Mucosa of stomach (tissue), 1 donor: ENCODE data around the gene ZNF467.

Source experiments
- H3K27me3 ChIP-seq: one replicate; pipeline ENCODE4 v1.7.0; 2013; ENCODE audit warnings: mild to moderate bottlenecking, low read length; ENCODE audit not compliant: control insufficient read depth, insufficient read depth
- H3K36me3 ChIP-seq: one replicate; pipeline ENCODE4 v1.7.0; 2013; ENCODE audit warnings: low read length; ENCODE audit not compliant: control insufficient read depth, insufficient read depth
- H3K4me1 ChIP-seq: one replicate; pipeline ENCODE4 v1.7.0; 2013; ENCODE audit warnings: mild to moderate bottlenecking, low read length; ENCODE audit not compliant: control insufficient read depth, insufficient read depth
- H3K4me3 ChIP-seq: one replicate; pipeline ENCODE4 v1.7.0; 2013; ENCODE audit warnings: low read length
- H3K9ac ChIP-seq: one replicate; pipeline ENCODE4 v1.7.0; 2013; ENCODE audit warnings: mild to moderate bottlenecking, low read length, moderate library complexity
- H3K9me3 ChIP-seq: one replicate; pipeline ENCODE4 v1.7.0; 2013; ENCODE audit warnings: mild to moderate bottlenecking, low read length, moderate library complexity; ENCODE audit not compliant: control insufficient read depth
- donor health status: Pancreatic carcinoma.

ZNF467 gene, protein sequence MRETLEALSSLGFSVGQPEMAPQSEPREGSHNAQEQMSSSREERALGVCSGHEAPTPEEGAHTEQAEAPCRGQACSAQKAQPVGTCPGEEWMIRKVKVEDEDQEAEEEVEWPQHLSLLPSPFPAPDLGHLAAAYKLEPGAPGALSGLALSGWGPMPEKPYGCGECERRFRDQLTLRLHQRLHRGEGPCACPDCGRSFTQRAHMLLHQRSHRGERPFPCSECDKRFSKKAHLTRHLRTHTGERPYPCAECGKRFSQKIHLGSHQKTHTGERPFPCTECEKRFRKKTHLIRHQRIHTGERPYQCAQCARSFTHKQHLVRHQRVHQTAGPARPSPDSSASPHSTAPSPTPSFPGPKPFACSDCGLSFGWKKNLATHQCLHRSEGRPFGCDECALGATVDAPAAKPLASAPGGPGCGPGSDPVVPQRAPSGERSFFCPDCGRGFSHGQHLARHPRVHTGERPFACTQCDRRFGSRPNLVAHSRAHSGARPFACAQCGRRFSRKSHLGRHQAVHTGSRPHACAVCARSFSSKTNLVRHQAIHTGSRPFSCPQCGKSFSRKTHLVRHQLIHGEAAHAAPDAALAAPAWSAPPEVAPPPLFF

DNA sequence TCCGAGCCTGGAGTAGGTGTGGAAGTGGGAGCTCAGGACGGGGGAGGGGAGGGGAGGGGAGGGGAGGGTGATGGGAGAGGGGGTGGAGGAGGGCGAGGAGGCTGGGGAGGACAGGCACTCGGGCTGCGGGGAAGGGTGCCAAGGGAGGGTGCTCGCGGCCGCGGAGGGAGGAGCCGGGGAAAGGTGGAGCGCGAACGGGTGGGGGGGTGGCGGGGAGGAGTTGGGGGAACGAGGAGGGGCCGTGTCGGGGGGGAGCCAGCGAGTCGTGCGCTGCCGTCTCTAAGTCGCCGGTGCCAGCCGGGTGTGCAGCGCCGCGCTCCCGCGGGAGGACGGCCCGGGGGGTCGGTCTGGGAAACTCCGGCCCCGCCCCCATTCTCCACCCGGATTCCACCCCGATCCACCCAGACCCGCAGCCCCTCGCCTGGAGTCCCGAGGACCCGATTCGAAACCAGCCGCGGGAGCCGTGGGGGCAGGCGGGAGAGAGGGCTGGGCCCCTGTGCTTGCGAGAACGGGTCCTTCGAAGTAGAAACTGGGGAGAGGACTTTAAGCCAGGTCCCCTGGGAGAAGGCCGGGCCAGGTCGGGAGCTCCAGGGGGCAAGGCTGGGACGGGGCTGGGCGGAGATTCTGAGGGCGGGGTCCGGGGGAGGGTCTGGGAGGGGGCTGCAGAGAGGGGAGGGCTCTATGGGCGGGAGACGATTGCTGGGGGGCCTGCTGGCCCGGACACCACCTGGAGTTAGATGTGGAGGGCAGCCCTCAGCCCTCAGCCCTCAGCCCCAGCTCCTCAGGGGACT is at the start of gene ZNF467:
Gene ZNF467 (minus strand): TSS at position 143 of the 791 bp plus-strand sequence. CDS start 2,556 bp downstream, outside the sequence.
- H3K4me1 ChIP-seq: peaks cover 18% of the 10 kb centered on the region

DNA sequence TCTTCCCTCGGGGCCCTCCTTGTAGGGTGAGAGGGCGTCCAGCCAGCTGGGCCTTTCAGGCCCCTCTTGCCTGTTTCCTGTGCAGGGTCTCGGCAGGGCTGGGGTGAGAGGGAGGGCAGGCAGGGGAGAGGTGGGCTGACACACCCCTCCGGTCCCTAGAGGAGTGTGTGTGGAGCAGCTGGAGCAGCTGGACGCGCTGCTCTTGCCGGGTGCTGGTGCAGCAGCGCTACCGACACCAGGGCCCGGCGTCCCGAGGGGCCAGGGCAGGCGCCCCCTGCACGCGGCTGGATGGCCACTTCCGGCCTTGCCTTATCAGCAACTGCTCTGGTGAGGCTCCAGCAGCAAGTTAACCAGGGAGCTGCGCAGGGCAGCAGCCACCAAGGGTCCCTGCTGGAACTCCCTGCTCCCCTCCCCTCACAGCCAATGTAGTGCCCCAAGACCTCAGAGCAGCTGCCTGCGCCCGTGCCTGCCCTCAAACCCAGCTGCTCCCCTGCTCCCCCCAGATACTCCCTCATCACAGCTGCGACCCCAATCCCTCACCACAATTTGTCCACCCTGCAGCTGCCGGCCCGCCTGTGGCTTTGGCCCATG is 49.1 kb upstream of the ZNF467 start:
- no peak overlapping the region for H3K9ac ChIP-seq
- no peaks in the 10 kb centered on the region for H3K9me3 ChIP-seq
- no peak overlapping the region for H3K4me3 ChIP-seq
- no peaks in the 10 kb centered on the region for H3K27me3 ChIP-seq
- no peaks in the 10 kb centered on the region for H3K36me3 ChIP-seq
- H3K4me1 ChIP-seq: peaks cover 11% of the 10 kb centered on the region

More for the DNA sequence above, at the start of gene ZNF467:
- H3K4me3 ChIP-seq: no peak within 1 kb of the TSS
- peaks cover 18% of the 10 kb centered on the region for H3K27me3 ChIP-seq
- peak within 1 kb of the TSS; percentile 39 for H3K9ac ChIP-seq
- no peaks in the 10 kb centered on the region for H3K9me3 ChIP-seq
- H3K36me3 ChIP-seq: no peaks in the 10 kb centered on the region

DNA sequence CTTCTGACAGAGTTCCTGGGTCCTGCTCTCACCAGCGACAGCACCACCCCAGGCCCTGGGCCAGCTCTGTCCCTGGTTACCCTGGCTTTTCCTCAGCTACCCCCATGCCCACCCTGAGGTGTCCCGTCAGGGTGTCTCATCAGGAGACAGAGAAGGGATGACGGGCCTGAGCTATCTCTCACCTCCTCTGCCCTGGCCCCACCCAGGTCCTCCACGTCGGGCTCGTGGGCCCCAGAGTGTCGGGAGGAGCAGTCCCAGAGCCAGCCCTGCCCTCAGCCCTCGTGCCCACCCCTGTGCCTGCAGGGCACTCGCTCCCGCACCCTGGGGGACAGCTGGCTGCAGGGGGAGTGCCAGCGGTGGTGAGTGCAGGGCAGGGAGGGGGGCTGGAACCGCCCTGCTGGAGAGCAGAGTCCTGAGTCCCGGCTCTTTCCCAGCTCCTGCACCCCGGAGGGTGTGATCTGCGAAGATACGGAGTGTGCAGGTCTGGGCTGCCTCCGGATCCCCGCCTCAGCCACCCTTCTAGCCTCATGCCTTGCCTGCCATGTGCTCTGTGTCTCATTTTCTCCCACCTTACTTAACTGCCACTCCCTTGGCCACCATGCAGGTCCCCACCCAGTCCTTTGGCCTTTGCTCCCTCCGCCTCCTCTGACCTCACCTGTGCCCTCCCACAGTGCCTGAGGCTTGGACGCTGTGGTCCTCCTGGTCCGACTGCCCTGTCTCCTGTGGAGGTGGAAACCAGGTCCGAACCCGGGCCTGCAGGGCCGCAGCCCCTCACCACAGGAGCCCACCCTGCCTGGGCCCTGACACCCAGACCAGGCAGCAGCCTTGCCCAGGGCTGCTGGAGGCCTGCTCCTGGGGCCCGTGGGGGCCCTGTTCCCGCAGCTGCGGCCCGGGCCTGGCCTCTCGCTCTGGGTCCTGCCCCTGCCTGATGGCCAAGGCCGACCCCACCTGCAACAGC is 48.1 kb upstream of the ZNF467 start:
- Histone ChIP-seq H3K36me3 (no peaks in the 10 kb centered on the region), H3K4me1 (peaks cover 11% of the 10 kb centered on the region), H3K9ac (no peak overlapping the region), H3K4me3 (no peak overlapping the region), H3K27me3 (no peaks in the 10 kb centered on the region), H3K9me3 (no peaks in the 10 kb centered on the region)

DNA sequence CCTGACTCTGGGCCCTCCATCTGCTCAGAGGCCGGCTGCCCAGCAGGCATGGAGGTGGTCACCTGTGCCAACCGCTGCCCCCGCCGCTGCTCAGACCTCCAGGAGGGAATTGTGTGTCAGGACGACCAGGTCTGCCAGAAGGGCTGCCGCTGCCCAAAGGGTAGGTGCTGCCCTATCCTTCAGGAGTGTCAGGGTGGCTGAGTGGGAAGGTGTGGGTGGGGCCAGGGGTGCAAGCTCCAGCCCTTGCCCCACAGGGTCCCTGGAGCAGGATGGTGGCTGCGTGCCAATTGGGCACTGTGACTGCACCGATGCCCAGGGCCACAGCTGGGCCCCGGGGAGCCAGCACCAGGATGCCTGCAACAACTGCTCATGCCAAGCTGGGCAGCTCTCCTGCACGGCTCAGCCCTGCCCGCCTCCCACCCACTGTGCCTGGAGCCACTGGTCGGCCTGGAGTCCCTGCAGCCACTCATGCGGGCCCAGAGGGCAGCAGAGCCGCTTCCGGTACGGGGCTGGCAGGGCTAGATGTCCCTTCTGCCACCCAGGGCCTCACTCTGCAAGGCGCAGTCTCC is 47.3 kb upstream of the ZNF467 start:
- H3K4me1 ChIP-seq: peaks cover 11% of the 10 kb centered on the region
- no peaks in the 10 kb centered on the region for H3K36me3 ChIP-seq
- no peak overlapping the region for H3K4me3 ChIP-seq
- H3K9ac ChIP-seq: no peak overlapping the region
- H3K27me3 ChIP-seq: no peaks in the 10 kb centered on the region
- H3K9me3 ChIP-seq: no peaks in the 10 kb centered on the region

DNA sequence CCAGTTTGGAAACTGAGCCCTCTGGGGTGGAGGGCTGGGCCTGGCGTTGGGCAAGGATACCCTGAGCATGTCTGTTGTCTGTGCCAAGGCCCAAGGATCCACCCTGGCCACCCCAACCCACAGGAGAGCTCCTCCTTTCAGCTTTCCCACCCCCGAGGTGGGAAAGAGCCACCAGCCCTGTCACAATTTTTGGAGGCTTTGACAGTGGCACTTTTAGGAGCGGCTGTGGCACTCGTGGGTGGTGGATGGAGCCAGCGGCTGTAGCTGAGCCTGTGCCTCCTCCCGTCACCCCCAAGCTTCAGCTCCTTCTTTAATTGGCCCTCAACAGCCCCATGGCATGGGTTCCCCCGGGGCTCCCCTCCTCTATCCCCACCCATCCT is 46.6 kb upstream of the ZNF467 start:
- H3K36me3 ChIP-seq: no peaks in the 10 kb centered on the region
- H3K9me3 ChIP-seq: no peaks in the 10 kb centered on the region

DNA sequence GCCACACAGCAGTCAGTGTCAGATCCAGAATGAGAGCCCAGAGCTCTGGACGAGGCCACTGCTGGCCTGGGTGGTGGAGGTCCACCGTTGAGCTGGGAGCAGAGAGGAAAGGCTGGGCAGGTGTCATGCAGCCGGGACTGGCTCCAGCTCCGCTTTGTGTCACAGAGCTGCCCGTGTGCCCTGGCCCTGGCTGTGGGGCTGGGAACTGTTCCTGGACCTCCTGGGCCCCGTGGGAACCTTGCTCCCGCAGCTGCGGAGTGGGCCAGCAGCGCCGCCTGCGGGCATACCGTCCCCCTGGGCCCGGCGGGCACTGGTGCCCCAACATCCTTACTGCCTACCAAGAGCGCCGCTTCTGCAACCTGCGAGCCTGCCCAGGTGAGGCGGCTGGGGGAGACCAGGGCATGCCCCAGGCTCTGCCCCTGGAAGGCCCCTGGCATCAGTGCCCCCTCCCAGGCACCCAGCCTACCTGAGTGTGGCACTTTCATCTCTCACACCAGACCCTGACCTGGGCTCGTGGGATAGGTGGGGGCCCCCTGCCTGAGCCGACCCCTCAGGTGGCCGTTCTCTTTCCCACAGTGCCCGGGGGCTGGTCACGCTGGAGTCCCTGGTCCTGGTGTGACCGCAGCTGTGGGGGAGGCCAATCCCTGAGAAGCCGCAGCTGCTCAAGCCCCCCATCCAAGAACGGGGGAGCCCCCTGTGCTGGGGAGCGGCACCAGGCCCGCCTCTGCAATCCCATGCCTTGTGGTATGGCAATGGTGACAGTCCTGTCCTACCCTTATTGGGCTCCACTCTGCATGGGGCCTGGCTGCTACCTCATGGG is 46.0 kb upstream of the ZNF467 start:
- no peaks in the 10 kb centered on the region for H3K9me3 ChIP-seq
- no peaks in the 10 kb centered on the region for H3K27me3 ChIP-seq
- H3K36me3 ChIP-seq: no peaks in the 10 kb centered on the region
- H3K4me3 ChIP-seq: no peak overlapping the region
- H3K4me1 ChIP-seq: peaks cover 11% of the 10 kb centered on the region
- no peak overlapping the region for H3K9ac ChIP-seq

More for the DNA sequence above, 46.6 kb upstream of the ZNF467 start:
- Histone ChIP-seq H3K9ac (no peak overlapping the region), H3K4me3 (no peak overlapping the region), H3K27me3 (no peaks in the 10 kb centered on the region), H3K4me1 (peaks cover 11% of the 10 kb centered on the region)

DNA sequence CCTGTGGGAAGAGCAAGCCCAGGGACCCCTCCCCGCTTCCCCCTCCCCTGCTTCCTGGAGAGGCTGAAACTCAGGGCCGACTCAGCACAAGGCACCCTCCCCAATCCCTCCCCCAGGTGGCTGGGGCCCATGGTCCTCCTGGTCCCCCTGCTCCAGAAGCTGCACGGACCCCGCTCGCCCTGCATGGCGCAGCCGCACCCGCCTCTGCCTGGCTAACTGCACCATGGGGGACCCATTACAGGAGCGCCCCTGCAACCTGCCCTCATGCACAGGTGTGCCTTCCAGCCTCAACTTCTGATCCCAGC is 45.1 kb upstream of the ZNF467 start:
- H3K9ac ChIP-seq: no peak overlapping the region
- no peaks in the 10 kb centered on the region for H3K9me3 ChIP-seq
- peaks cover 11% of the 10 kb centered on the region for H3K4me1 ChIP-seq
- no peak overlapping the region for H3K4me3 ChIP-seq
- H3K36me3 ChIP-seq: no peaks in the 10 kb centered on the region
- no peaks in the 10 kb centered on the region for H3K27me3 ChIP-seq

DNA sequence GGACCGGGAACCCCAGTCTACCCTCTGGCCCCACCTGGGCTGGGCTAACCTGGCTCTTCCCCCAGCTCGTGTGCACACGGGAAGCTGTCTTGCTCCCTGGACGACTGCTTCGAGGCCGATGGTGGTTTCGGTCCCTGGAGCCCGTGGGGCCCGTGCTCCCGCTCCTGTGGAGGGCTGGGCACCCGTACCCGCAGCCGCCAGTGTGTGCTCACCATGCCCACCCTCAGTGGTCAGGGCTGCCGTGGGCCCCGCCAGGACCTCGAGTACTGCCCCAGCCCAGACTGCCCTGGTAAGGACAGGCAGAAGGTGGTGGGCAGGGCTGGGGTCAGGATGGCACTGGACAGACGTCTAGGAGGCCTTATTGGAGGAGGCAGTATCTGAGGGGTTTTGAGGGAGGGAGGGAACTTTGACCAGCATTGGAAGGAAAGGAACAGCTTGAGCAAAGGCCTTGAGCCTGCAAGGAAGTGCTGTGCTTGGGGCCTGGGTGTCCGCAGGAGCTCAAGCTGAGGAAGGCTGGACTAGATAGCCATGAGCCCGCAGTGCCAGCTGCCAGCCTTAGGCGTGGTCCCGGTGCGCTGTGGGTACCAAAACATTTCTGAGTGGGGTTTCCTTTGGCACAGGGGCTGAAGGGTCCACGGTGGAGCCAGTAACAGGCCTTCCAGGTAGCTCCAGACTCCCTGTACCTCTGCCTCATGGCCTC is 44.6 kb upstream of the ZNF467 start:
- Histone ChIP-seq H3K9me3 (no peaks in the 10 kb centered on the region), H3K4me1 (peaks cover 11% of the 10 kb centered on the region), H3K4me3 (no peak overlapping the region), H3K27me3 (no peaks in the 10 kb centered on the region), H3K36me3 (no peaks in the 10 kb centered on the region), H3K9ac (no peak overlapping the region)

DNA sequence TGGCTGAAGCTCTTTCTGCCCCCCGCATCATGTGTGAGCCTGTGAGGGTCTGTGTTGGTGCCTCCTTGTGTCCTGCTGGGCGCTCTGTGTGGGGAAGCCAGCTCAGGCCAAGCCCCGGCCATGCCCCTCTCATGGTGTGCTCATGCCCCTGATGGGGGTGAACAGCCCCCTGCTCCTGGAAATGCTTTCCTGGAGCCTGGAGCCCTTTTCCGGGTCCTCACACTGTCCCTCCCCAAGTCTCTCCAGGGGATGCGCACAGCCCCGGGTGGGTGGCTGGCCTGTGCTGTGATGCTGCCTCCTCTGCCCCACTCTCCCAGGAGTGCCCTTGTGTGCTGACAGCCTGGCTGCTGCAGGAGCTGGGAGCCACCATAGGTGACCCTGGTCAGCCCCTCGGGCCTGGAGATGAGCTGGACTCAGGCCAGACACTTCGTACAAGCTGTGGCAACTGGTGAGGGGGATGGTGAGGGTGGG is 43.9 kb upstream of the ZNF467 start:
- peaks cover 11% of the 10 kb centered on the region for H3K4me1 ChIP-seq
- no peak overlapping the region for H3K9ac ChIP-seq
- H3K27me3 ChIP-seq: no peaks in the 10 kb centered on the region
- no peaks in the 10 kb centered on the region for H3K36me3 ChIP-seq
- no peak overlapping the region for H3K4me3 ChIP-seq
- no peaks in the 10 kb centered on the region for H3K9me3 ChIP-seq

DNA sequence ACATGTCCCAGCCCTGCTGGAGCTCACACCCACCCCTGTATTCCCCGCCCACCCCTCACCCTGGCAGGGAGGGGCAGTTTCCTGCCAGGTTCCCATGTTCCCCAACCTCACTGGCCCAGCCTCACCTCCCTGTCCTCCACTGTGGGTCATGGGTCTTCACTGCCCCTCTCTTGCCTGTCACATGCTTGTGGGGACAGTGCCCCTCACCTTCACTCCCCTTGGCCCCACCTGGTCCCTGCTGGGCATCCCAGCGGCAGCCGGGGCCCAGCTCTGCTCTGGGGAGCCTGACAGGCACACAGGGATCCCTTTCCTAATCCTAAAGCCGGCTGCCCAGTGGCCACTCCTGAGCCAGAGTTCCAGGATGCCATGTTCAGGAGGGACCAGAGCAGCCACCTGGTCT is 43.4 kb upstream of the ZNF467 start:
- H3K4me3 ChIP-seq: no peak overlapping the region
- no peak overlapping the region for H3K9ac ChIP-seq
- H3K27me3 ChIP-seq: no peaks in the 10 kb centered on the region
- H3K9me3 ChIP-seq: no peaks in the 10 kb centered on the region
- H3K36me3 ChIP-seq: no peaks in the 10 kb centered on the region
- H3K4me1 ChIP-seq: peaks cover 7% of the 10 kb centered on the region
